ENCODE results near the gene MRTFA.

- TF ChIP-seq POLR2AphosphoS5 (IDR thresholded peaks at IDR 0.05): peak in 1 of 3 donors; percentile 13
- TF ChIP-seq, protein P1, sequence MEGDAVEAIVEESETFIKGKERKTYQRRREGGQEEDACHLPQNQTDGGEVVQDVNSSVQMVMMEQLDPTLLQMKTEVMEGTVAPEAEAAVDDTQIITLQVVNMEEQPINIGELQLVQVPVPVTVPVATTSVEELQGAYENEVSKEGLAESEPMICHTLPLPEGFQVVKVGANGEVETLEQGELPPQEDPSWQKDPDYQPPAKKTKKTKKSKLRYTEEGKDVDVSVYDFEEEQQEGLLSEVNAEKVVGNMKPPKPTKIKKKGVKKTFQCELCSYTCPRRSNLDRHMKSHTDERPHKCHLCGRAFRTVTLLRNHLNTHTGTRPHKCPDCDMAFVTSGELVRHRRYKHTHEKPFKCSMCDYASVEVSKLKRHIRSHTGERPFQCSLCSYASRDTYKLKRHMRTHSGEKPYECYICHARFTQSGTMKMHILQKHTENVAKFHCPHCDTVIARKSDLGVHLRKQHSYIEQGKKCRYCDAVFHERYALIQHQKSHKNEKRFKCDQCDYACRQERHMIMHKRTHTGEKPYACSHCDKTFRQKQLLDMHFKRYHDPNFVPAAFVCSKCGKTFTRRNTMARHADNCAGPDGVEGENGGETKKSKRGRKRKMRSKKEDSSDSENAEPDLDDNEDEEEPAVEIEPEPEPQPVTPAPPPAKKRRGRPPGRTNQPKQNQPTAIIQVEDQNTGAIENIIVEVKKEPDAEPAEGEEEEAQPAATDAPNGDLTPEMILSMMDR (IDR thresholded peaks at IDR 0.05): no peak
- TF ChIP-seq POLR2A (IDR thresholded peaks at IDR 0.05): no peak
Measured at GRCh38 chr22:40410272-40410671, 226.2 kb downstream of the MRTFA start.
